Neural progenitor cell (in vitro differentiated cells): ENCODE data around the gene KIF16B. TPM values are rescaled to one million over a fixed set of nuclear protein-coding genes. Genes with fewer than 3 reads are reported as not detected.

Experiments used
- DNase-seq: peaks from one replicate; pipeline ENCODE4 v3.0.0-alpha.2; 2016; ENCODE audit warnings: low spot score
- H2AFZ ChIP-seq: fragments of 200-600 bp; sonication (generic); replicated peaks from 2 replicates; pipeline ENCODE4 v1.6.1; 2016; ENCODE audit warnings: antibody characterized with exemption
- H3F3A ChIP-seq: fragments of 200-600 bp; sonication (generic); 2 replicates; pipeline ENCODE4 v1.6.1; 2016; ENCODE audit warnings: antibody characterized with exemption, low read depth
- H3K27ac ChIP-seq: fragments of 200-600 bp; sonication (generic); 2 replicates; pipeline ENCODE4 v1.5.1; 2016; ENCODE audit warnings: mild to moderate bottlenecking
- H3K27me3 ChIP-seq: fragments of 200-600 bp; sonication (generic); 2 replicates; pipeline ENCODE4 v1.6.1; 2016; ENCODE audit warnings: mild to moderate bottlenecking, moderate library complexity
- H3K36me3 ChIP-seq: fragments of 200-600 bp; sonication (generic); 2 replicates; pipeline ENCODE4 v1.5.1; 2016
- H3K4me1 ChIP-seq: fragments of 200-600 bp; sonication (generic); 2 replicates; pipeline ENCODE4 v1.6.1; 2016; ENCODE audit warnings: mixed run types
- H3K4me2 ChIP-seq: fragments of 200-600 bp; sonication (generic); 2 replicates; pipeline ENCODE4 v1.6.1; 2016
- H3K4me3 ChIP-seq: fragments of 200-600 bp; sonication (generic); 2 replicates; pipeline ENCODE4 v1.5.1; 2016
- H3K79me2 ChIP-seq: fragments of 200-600 bp; sonication (generic); 2 replicates; pipeline ENCODE4 v1.6.1; 2016; ENCODE audit warnings: low read depth
- H3K9ac ChIP-seq: fragments of 200-600 bp; sonication (generic); 2 replicates; pipeline ENCODE4 v1.6.1; 2016
- H3K9me3 ChIP-seq: fragments of 200-600 bp; sonication (generic); 2 replicates; pipeline ENCODE4 v1.5.1; 2016; ENCODE audit warnings: low read depth
- H4K20me1 ChIP-seq: fragments of 200-600 bp; sonication (generic); 2 replicates; pipeline ENCODE4 v1.6.1; 2016; ENCODE audit warnings: low read depth
- H3K27ac Mint-ChIP-seq: 3 replicates; pipeline ENCODE4 v1.8.0; 2021; ENCODE audit warnings: mixed read lengths
- H3K27me3 Mint-ChIP-seq: 2 replicates; pipeline ENCODE4 v1.8.0; 2022; ENCODE audit warnings: low read depth, mild to moderate bottlenecking, inconsistent platforms, moderate library complexity, mixed read lengths; ENCODE audit not compliant: insufficient read depth
- H3K36me3 Mint-ChIP-seq: 3 replicates; pipeline ENCODE4 v1.8.0; 2021; ENCODE audit warnings: mixed read lengths
- H3K4me1 Mint-ChIP-seq: 3 replicates; pipeline ENCODE4 v1.8.0; 2021; ENCODE audit warnings: mixed read lengths
- H3K4me3 Mint-ChIP-seq: 3 replicates; pipeline ENCODE4 v1.8.0; 2021; ENCODE audit warnings: mild to moderate bottlenecking, moderate library complexity, mixed read lengths
- H3K9me3 Mint-ChIP-seq: 3 replicates; pipeline ENCODE4 v1.8.0; 2020; ENCODE audit warnings: mixed read lengths
- EZH2 ChIP-seq: fragments of 200-600 bp; sonication (generic); IDR thresholded peaks from 2 replicates; pipeline ENCODE4 v1.6.1; 2017; ENCODE audit warnings: antibody characterized with exemption, mild to moderate bottlenecking, moderate library complexity
- EZH2phosphoT487 ChIP-seq: fragments of 200-600 bp; sonication (generic); IDR thresholded peaks from 2 replicates; pipeline ENCODE4 v1.6.1; 2017; ENCODE audit warnings: antibody characterized with exemption
- total RNA-seq: library from RNA; depleted of rRNA; stranded (reverse); fragments of >200 nt; gene quantifications from 2 replicates; pipeline ENCODE4 v1.2.3, GENCODE V29; 2015; ENCODE audit warnings: low replicate concordance
- TF ChIP-seq, protein P1 (sequence below): fragments of 200-600 bp; sonication (generic); IDR thresholded peaks from 2 replicates; pipeline ENCODE4 v1.5.1; 2017; ENCODE audit warnings: antibody characterized with exemption, mild to moderate bottlenecking

The KIF16B gene
- total RNA-seq, 1 donor from 2014 or later = 15.5 TPM

DNA sequence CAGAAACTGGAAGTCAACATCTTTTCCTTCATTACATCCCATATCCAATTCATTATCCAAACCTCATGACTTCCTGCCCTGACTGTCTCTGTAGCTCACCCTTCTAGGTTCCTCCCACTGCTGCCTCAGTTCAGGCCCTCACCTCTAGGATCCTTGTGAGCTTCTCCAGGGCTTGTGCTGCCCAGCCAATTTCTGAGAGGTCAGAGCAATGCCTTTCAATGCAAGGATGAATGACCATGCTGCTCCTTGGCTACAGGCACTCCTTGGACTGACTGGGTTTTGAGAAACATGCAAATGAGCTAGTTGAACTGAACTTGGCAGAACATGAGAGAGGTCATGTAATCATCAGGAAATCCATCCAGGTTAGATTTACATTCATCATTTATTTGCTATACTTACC lies 173.4 kb downstream of the KIF16B start:
- H3F3A ChIP-seq = no peaks in the 10 kb centered on the region
- no peaks in the 10 kb centered on the region for H3K9me3 ChIP-seq
- no peak overlapping the region for H3K4me2 ChIP-seq
- no peak overlapping the region for H3K4me3 Mint-ChIP-seq
- H3K4me1 ChIP-seq = no peaks in the 10 kb centered on the region
- H3K27ac Mint-ChIP-seq = no peak overlapping the region
- H3K27me3 Mint-ChIP-seq = no peaks in the 10 kb centered on the region
- DNase-seq = no peak
- no peaks in the 10 kb centered on the region for H3K27me3 ChIP-seq
- no peaks in the 10 kb centered on the region for H3K36me3 ChIP-seq
- no peaks in the 10 kb centered on the region for H3K79me2 ChIP-seq
- H3K9me3 Mint-ChIP-seq = no peaks in the 10 kb centered on the region
- H3K4me3 ChIP-seq = no peak overlapping the region
- H2AFZ ChIP-seq = no peak overlapping the region
- H3K36me3 Mint-ChIP-seq = peaks cover 15% of the 10 kb centered on the region
- H3K27ac ChIP-seq = no peak overlapping the region
- no peaks in the 10 kb centered on the region for H3K4me1 Mint-ChIP-seq
- no peaks in the 10 kb centered on the region for H4K20me1 ChIP-seq
- H3K9ac ChIP-seq = no peak overlapping the region
- TF ChIP-seq, protein P1, sequence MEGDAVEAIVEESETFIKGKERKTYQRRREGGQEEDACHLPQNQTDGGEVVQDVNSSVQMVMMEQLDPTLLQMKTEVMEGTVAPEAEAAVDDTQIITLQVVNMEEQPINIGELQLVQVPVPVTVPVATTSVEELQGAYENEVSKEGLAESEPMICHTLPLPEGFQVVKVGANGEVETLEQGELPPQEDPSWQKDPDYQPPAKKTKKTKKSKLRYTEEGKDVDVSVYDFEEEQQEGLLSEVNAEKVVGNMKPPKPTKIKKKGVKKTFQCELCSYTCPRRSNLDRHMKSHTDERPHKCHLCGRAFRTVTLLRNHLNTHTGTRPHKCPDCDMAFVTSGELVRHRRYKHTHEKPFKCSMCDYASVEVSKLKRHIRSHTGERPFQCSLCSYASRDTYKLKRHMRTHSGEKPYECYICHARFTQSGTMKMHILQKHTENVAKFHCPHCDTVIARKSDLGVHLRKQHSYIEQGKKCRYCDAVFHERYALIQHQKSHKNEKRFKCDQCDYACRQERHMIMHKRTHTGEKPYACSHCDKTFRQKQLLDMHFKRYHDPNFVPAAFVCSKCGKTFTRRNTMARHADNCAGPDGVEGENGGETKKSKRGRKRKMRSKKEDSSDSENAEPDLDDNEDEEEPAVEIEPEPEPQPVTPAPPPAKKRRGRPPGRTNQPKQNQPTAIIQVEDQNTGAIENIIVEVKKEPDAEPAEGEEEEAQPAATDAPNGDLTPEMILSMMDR = no peak
- TF ChIP-seq EZH2phosphoT487 = no peak
- TF ChIP-seq EZH2 = no peak

DNA sequence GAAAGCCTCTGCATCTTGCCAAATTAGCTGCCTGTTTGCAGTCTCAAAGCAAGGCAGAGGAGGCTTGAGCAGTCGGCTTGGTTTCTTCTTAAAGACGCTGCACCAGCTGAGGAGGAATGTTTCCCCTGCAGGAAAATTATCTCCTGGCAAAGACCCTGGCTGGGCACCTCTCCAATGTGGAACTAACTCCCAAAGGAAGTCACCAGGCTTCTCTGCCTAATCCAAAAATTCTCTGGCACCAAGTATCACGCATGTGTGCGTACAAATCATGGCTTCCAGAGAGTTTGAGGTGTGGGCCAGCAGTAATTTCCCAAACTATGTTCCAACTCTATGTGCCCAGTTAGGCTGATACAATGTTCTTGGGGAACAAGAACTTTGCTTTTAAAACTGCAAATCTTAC lies 176.2 kb downstream of the KIF16B start:
- no peaks in the 10 kb centered on the region for H3K9me3 Mint-ChIP-seq
- TF ChIP-seq, protein P1 = no peak
- no peak for TF ChIP-seq EZH2
- TF ChIP-seq EZH2phosphoT487 = no peak
- H3K4me2 ChIP-seq = no peak overlapping the region
- no peaks in the 10 kb centered on the region for H4K20me1 ChIP-seq
- no peak overlapping the region for H2AFZ ChIP-seq
- no peaks in the 10 kb centered on the region for H3K4me1 Mint-ChIP-seq
- no peak overlapping the region for H3K27ac Mint-ChIP-seq
- no peaks in the 10 kb centered on the region for H3F3A ChIP-seq
- peaks cover 12% of the 10 kb centered on the region for H3K36me3 Mint-ChIP-seq
- no peak overlapping the region for H3K9ac ChIP-seq
- no peaks in the 10 kb centered on the region for H3K79me2 ChIP-seq
- no peak overlapping the region for H3K27ac ChIP-seq
- no peaks in the 10 kb centered on the region for H3K9me3 ChIP-seq
- H3K4me1 ChIP-seq = no peaks in the 10 kb centered on the region
- no peak overlapping the region for H3K4me3 ChIP-seq
- H3K36me3 ChIP-seq = no peaks in the 10 kb centered on the region
- H3K27me3 ChIP-seq = no peaks in the 10 kb centered on the region
- no peak for DNase-seq
- no peaks in the 10 kb centered on the region for H3K27me3 Mint-ChIP-seq
- no peak overlapping the region for H3K4me3 Mint-ChIP-seq

DNA sequence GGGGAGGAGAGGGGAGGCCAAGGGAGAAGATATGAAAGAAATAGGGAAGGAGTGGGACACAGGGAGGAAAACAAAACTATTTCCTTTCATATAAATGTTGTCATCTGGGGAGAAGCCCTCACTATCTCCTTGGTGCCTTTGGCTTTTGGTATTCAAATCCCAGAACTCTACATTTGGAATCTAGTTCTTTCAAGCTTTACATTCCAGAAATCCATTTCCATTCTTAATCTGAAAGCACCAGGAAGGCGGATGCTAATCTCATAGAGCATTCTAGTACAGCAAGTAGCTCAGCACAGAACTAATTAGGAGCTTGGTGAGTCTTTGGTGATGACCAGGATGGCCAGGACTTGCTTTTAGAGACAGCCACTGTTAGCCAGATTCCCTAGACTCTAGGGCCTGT lies 177.9 kb downstream of the KIF16B start:
- no peak for DNase-seq
- Histone ChIP-seq H3K9ac (no peak overlapping the region), H3K79me2 (no peaks in the 10 kb centered on the region), H3K27me3 (no peaks in the 10 kb centered on the region), H3F3A (no peaks in the 10 kb centered on the region), H2AFZ (no peak overlapping the region), H4K20me1 (no peaks in the 10 kb centered on the region), H3K4me1 (no peaks in the 10 kb centered on the region), H3K4me3 (no peak overlapping the region), H3K27ac (no peak overlapping the region), H3K9me3 (no peaks in the 10 kb centered on the region), H3K36me3 (no peaks in the 10 kb centered on the region), H3K4me2 (no peak overlapping the region)
- TF ChIP-seq EZH2phosphoT487 = no peak
- TF ChIP-seq, protein P1 = no peak
- TF ChIP-seq EZH2 = no peak
- Mint-ChIP-seq H3K36me3 (peaks cover 10% of the 10 kb centered on the region), H3K27me3 (no peaks in the 10 kb centered on the region), H3K4me3 (no peak overlapping the region), H3K4me1 (peaks cover 6% of the 10 kb centered on the region), H3K27ac (no peak overlapping the region), H3K9me3 (no peaks in the 10 kb centered on the region)
